ENCODE data around the gene MT2A.

DNA sequence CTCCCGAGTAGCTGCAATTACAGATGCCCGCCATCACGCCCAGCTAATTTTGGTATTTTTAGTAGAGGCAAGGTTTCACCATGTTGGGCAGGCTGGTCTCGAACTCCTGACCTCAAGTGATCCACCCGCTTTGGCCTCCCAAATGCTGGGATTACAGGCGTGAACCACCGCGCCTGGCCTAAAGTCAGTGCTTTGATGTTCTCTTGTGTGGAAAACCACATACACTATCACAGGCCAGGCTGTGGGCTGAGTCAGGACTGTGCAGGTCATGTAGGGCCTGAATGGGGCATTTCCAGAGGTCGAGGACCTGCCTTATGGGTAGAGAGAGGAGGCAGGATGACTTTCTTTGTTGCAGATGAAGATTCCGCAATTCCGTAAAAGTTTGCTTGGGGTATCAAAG lies 24.1 kb upstream of the MT2A start:
- TF ChIP-seq, protein P1, sequence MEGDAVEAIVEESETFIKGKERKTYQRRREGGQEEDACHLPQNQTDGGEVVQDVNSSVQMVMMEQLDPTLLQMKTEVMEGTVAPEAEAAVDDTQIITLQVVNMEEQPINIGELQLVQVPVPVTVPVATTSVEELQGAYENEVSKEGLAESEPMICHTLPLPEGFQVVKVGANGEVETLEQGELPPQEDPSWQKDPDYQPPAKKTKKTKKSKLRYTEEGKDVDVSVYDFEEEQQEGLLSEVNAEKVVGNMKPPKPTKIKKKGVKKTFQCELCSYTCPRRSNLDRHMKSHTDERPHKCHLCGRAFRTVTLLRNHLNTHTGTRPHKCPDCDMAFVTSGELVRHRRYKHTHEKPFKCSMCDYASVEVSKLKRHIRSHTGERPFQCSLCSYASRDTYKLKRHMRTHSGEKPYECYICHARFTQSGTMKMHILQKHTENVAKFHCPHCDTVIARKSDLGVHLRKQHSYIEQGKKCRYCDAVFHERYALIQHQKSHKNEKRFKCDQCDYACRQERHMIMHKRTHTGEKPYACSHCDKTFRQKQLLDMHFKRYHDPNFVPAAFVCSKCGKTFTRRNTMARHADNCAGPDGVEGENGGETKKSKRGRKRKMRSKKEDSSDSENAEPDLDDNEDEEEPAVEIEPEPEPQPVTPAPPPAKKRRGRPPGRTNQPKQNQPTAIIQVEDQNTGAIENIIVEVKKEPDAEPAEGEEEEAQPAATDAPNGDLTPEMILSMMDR (IDR thresholded peaks at IDR 0.05): no peak
- no peak for TF ChIP-seq EP300 (IDR thresholded peaks at IDR 0.05)

All from sigmoid colon (tissue), 4 donors.